Frontal cortex (tissue), 4 donors: ENCODE results near the gene PSMD4. TPM values are rescaled to one million over a fixed set of nuclear protein-coding genes. Genes with fewer than 3 reads are reported as not detected.
"Not testable (repeated sequence)": the region's sequence is repeated elsewhere in the genome, so short reads cannot be mapped to it uniquely, and the experiment has no call there.

Experiments used
- DNase-seq, 2 donors: peaks; one replicate each; pipeline ENCODE4 v3.0.0; 2012; ENCODE audit warnings: low spot score in 2 of 2
- FAIRE-seq: peaks from 2 replicates; lab custom pipeline; 2012; peaks lifted over from hg19 to GRCh38; lab: Jason Lieb, UNC
- total RNA-seq: library from RNA; depleted of rRNA; stranded (reverse); fragments of >200 nt; gene quantifications from one replicate; pipeline ENCODE4 v1.2.3, GENCODE V29; 2014
- donor health status: control.
- donor health status: control.
- donor health status: control.

Gene PSMD4
- total RNA-seq = 110 TPM

- peak; percentile 85 to 92 for DNase-seq
- FAIRE-seq = peak; percentile 81
Measured at GRCh38 chr1:151254217-151255213, at the start of gene PSMD4. TSS of gene PSMD4 (plus strand) at chr1:151254734. CDS start at chr1:151254783, 49 bp downstream.

DNA sequence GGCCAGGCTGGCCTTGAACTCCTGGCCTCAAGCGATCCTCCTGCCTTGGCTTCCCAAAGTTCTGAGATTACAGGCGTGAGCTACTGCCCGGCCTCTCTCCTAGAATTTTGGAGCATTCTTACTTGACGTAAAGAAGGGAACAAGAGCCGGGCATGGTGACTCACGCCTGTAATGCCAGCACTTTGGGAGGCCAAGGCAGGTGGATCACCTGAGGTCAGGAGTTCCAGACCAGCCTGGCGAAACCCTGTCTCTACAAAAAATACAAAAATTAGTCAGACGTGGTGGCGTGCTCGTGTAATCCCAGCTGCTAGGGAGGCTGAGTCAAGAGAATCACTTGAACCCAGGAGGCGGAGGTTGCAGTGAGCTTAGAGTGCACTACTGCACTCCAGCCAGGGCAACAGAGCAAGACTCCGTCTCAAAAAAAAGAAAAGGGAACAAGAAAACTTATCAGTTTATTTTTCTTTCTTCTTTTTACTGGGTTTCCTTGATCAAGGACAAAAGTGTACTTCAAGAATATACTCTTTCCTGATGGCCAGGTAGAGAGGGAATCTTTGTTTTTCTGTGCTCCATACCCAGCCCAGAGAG is 49.1 kb upstream of the PSMD4 start:
- FAIRE-seq = not testable (repeated sequence)

DNA sequence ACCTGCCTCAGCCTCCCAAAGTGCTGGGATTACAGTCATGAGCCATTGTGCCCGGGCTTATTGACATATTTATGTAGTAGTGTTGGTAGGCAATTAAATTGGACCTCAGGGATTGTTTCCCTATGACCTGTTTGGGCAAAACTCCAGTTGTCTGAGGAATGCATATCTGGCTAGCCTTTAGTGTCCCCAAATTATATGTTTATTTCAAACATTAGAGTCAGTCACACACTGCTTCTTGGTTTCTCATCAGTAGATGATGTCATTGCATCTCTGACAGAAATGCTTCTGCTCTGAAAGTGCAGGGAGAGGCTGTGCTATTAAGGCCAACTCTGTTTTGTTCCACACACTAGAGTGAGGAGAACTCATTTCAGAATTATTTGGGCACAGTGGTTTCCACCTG is 43.7 kb upstream of the PSMD4 start:
- no peak for FAIRE-seq
- no peak for DNase-seq

More for the DNA sequence above, 49.1 kb upstream of the PSMD4 start:
- DNase-seq = not testable (repeated sequence)

DNA sequence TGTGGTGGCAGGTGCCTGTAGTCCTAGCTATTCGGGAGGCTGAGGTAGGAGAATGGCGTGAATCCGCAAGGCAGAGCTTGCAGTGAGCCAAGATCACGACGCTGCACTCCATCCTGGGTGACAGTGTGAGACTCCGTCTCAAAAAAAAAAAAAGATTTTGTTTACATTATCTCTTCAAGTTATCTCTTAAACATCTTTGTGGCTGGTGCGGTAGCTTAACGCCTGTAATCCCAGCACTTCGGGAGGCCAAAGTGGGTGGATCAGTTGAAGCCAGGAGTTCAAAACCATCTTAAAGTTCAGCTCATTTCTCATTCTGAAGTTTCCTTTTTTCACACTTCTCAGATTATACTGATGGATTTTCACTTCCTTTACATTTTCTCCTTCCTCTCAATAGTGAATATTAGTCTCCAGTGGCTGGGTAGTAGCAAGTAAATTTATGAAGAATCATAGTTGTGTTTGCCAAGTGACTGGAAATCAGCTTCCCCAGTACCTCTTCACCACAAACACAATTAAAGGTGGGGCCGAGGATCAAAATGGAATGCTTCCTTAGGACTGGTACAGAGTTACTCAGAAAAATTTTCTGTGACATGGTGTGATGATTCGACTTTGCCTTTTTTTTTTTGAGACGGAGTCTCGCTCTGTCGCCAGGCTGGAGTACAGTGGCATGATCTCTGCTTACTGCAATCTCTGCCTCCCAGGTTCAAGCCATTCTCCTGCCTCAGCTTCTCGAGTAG is 42.4 kb upstream of the PSMD4 start:
- no peak for FAIRE-seq
- no peak for DNase-seq

GRCh38 chr1:151213560-151213959 is 41.0 kb upstream of the PSMD4 start:
- FAIRE-seq (no peak), DNase-seq (no peak)

DNA sequence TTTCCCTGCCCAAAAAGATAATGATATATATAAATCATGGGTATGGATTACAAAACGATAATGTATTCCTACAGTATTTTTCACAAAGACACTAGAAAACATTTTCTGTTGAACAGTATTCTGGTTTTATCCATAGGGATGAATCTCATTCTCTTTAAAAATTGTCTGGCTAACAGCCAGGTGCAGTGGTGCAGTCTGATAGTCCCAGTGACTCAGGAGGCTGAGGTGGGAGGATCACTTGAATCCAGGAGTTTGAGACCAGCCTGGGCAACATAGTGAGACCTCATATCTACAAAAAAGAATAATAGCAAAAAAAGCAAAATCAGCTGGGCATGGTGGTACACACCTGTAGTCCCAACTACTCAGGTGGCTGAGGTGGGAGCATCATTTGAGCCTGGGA is 32.9 kb upstream of the PSMD4 start:
- DNase-seq (no peak), FAIRE-seq (no peak)

DNA sequence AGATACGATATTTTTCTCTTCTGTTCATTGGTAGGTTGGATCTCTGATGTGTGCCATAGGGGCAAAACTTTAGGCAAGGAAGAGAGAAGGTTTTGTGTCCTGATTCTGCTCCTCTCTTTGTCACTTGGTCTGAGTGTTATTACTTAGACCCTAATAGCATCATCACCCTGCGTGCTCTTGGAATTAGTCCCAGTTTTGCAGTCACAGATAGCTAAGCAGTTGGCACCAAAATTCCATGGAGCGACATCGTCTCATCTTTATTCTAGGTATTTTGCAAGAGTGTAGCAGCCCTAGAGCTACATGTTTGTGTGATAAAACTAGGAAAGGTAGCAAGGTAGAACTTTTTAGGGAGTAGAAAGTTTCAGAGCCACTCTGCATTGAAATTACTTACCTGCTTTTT is 32.4 kb upstream of the PSMD4 start:
- DNase-seq = no peak
- no peak for FAIRE-seq

- FAIRE-seq (no peak), DNase-seq (no peak)
Measured at GRCh38 chr1:151235235-151235634, 19.3 kb upstream of the PSMD4 start.

DNA sequence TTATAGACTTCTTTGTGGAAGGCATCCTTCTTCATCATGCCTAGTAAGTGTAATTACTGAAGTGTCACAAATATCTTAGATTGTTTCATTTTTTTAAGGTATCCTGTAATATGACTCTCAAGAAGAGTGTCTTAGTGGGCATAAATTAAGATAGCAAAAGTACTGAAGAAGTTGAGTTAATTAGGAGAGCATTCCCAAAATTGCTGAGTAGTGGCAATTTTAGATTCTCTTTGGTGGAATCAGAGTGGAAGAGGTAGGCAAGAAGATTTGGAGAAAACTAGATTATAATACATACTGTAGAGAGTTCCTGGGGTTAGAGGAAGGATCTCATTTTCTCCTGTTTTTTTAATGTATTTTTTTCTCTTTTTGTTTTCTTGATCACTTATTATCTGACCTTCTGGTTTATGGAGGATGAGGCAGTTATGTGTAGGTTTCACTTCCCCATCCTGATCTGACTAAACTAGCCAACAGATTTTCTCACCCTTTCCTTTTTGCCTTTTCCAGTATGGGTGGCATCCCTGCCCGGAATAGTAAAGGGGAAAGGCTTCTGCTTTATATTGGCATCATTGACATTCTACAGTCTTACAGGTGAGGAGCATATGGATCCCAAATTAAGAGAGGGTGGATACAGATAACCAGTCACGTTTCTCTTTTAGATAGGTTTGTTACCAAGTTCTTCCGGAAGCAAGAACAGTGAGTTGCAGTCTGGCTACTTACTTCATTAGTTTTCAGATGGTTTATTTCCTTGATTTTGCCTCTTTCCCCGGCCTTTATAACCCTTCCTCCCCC is 16.7 kb upstream of the PSMD4 start:
- FAIRE-seq = no peak

GRCh38 chr1:151238467-151238739 is 16.1 kb upstream of the PSMD4 start:
- FAIRE-seq (no peak), DNase-seq (peak in 1 of 2 donors; percentile 28)

More for the DNA sequence above, 16.7 kb upstream of the PSMD4 start:
- DNase-seq = no peak

DNA sequence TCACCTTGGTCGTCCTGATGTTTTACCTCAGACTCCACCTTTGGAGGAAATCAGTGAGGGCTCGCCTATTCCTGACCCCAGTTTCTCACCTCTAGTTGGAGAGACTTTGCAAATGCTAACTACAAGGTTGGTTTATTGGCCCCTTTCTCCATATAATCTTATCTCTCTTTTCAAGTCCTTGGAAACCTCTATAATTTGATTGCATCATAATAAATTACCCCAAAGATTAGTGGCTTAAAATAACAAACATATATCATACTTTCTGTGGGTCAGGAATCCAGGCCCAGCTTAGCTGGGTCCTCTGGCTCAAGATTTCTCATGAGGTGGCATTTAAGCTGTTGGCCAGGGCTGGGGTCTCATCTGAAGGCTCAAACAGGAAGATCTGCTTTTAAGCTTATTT is 12.1 kb upstream of the PSMD4 start:
- no peak for FAIRE-seq
- DNase-seq = no peak

DNA sequence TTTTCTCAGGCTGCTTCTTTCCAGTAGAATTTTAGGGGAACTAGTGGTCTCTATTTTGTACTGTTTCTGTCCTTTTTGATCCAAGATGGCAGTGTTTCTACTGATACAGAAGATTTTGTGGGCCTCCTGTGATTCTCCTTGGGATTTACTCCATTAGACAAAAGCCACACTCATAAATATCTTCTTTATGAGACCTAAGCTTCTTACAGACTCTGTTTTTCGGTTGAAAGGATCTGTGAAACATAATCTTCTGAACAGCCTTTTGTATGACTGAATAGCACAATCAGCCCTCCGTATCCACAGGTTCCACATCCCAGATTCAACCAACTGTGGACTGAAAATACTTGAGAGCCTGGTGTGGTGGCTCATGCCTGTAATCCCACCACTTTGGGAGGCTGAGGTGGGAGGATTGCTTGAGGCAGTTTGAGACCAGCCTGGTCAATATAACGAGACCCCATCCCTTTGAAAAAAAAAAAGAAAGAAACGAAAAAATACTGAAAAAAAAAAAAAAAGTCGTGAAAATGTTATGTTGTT is 10.8 kb upstream of the PSMD4 start:
- DNase-seq (no peak), FAIRE-seq (no peak)

GRCh38 chr1:151246786-151247185 is 7.7 kb upstream of the PSMD4 start:
- FAIRE-seq = no peak
- no peak for DNase-seq

- FAIRE-seq = no peak
- peak; percentile 51 to 67 for DNase-seq
Measured at GRCh38 chr1:151251656-151252470, 2.7 kb upstream of the PSMD4 start.

GRCh38 chr1:151255381-151255780 is 847 bp downstream of the PSMD4 start:
- peak in 1 of 2 donors; percentile 12 for DNase-seq
- no peak for FAIRE-seq

- no peak for FAIRE-seq
- no peak for DNase-seq
Measured at GRCh38 chr1:151259351-151259750, 4.8 kb downstream of the PSMD4 start.

- FAIRE-seq = no peak
Measured at GRCh38 chr1:151265446-151266236, 11.1 kb downstream of the PSMD4 start.

GRCh38 chr1:151266315-151266714 is 11.8 kb downstream of the PSMD4 start:
- DNase-seq = no peak
- FAIRE-seq = no peak

More at GRCh38 chr1:151265446-151266236, 11.1 kb downstream of the PSMD4 start:
- no peak for DNase-seq
